Measurements from ENCODE around the gene VGF. TPM values are rescaled to one million over a fixed set of nuclear protein-coding genes. Genes with fewer than 3 reads are reported as not detected.

The VGF gene
- total RNA-seq, 1 donor from 2014 or later = 51.8 TPM

DNA sequence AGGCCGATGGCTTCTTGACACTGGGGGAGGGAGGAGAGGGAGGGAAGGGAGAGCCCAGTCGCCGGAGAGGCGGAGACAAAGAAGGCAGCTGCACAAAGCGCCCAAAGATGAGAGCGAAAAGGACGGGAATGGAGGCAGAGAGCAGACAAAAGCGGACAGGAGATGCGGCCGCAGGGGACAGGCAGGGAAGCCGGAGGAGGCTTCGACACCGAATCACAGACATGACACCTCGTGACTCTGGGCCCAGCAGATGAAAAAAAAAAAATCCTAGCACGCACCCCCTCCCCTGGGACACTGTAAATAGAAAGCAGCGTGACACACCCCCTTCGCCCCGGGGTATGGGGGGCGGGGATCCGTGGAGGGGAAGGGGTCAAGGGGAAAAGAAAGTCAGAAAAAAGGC, 13.7 kb upstream of the VGF start:
- DNase-seq (ENCODE audit: low read depth) (no peak), FAIRE-seq (no peak)
- H3K36me3 Mint-ChIP-seq (ENCODE audit: low read depth, unreplicated experiment) = no peaks in the 10 kb centered on the region
- peaks cover 2% of the 10 kb centered on the region for H3K4me1 Mint-ChIP-seq (ENCODE audit: low read depth, unreplicated experiment)
- Histone ChIP-seq H3K36me3 (ENCODE audit: insufficient read depth, low read length) (no peaks in the 10 kb centered on the region), H3K9me3 (ENCODE audit: insufficient read depth, low read depth, low read length) (peaks cover 4% of the 10 kb centered on the region), H3K4me3 (ENCODE audit: insufficient read depth, low read depth, low read length) (no peak overlapping the region), H3K27ac (ENCODE audit: low read depth, low read length) (no peak overlapping the region), H3K9ac (ENCODE audit: low read length) (no peak overlapping the region), H3K4me2 (ENCODE audit: low read length) (peak overlapping the region; percentile 70), H2AFZ (ENCODE audit: low read depth, low read length) (no peak overlapping the region), H4K20me1 (ENCODE audit: insufficient read depth, low read length) (no peaks in the 10 kb centered on the region), H3K79me2 (ENCODE audit: insufficient read depth, low read length) (no peaks in the 10 kb centered on the region), H3K4me1 (ENCODE audit: insufficient read depth, low read length) (peaks cover 2% of the 10 kb centered on the region), H3K27me3 (ENCODE audit: insufficient read depth, low read length) (peaks cover 50% of the 10 kb centered on the region)
- no peak overlapping the region for H3K27ac Mint-ChIP-seq (ENCODE audit: unreplicated experiment)
- H3K27me3 Mint-ChIP-seq (ENCODE audit: low read depth, unreplicated experiment) = peaks cover 59% of the 10 kb centered on the region
- H3K9me3 Mint-ChIP-seq (ENCODE audit: unreplicated experiment) = no peaks in the 10 kb centered on the region
- H3K4me3 Mint-ChIP-seq (ENCODE audit: unreplicated experiment) = peak overlapping the region; percentile 67
- no peak for TF ChIP-seq CTCF (IDR thresholded peaks at IDR 0.05; ENCODE audit: insufficient read depth, low read depth, low read length)
- TF ChIP-seq EZH2 (IDR thresholded peaks at IDR 0.05; ENCODE audit: insufficient read depth, low read length) = no peak

- Mint-ChIP-seq H3K36me3 (ENCODE audit: low read depth, unreplicated experiment) (no peaks in the 10 kb centered on the region), H3K27me3 (ENCODE audit: low read depth, unreplicated experiment) (peaks cover 69% of the 10 kb centered on the region), H3K4me3 (ENCODE audit: unreplicated experiment) (no peak overlapping the region), H3K9me3 (ENCODE audit: unreplicated experiment) (no peaks in the 10 kb centered on the region), H3K27ac (ENCODE audit: unreplicated experiment) (no peak overlapping the region), H3K4me1 (ENCODE audit: low read depth, unreplicated experiment) (peaks cover 2% of the 10 kb centered on the region)
- Histone ChIP-seq H3K4me1 (ENCODE audit: insufficient read depth, low read length) (peaks cover 13% of the 10 kb centered on the region), H3K36me3 (ENCODE audit: insufficient read depth, low read length) (no peaks in the 10 kb centered on the region), H4K20me1 (ENCODE audit: insufficient read depth, low read length) (no peaks in the 10 kb centered on the region), H3K9me3 (ENCODE audit: insufficient read depth, low read depth, low read length) (peaks cover 6% of the 10 kb centered on the region), H3K4me3 (ENCODE audit: insufficient read depth, low read depth, low read length) (no peak overlapping the region), H3K4me2 (ENCODE audit: low read length) (no peak overlapping the region), H2AFZ (ENCODE audit: low read depth, low read length) (no peak overlapping the region), H3K79me2 (ENCODE audit: insufficient read depth, low read length) (no peaks in the 10 kb centered on the region), H3K9ac (ENCODE audit: low read length) (no peak overlapping the region), H3K27ac (ENCODE audit: low read depth, low read length) (no peak overlapping the region), H3K27me3 (ENCODE audit: insufficient read depth, low read length) (peaks cover 59% of the 10 kb centered on the region)
- FAIRE-seq (no peak), DNase-seq (ENCODE audit: low read depth) (no peak)
- TF ChIP-seq CTCF (IDR thresholded peaks at IDR 0.05; ENCODE audit: insufficient read depth, low read depth, low read length) (no peak), EZH2 (IDR thresholded peaks at IDR 0.05; ENCODE audit: insufficient read depth, low read length) (no peak)
Measured at GRCh38 chr7:101177644-101178043, 12.3 kb upstream of the VGF start.

- Histone ChIP-seq H3K9ac (ENCODE audit: low read length) (no peak overlapping the region), H3K4me3 (ENCODE audit: insufficient read depth, low read depth, low read length) (no peak overlapping the region), H3K4me1 (ENCODE audit: insufficient read depth, low read length) (peaks cover 21% of the 10 kb centered on the region), H3K36me3 (ENCODE audit: insufficient read depth, low read length) (no peaks in the 10 kb centered on the region), H3K4me2 (ENCODE audit: low read length) (no peak overlapping the region), H4K20me1 (ENCODE audit: insufficient read depth, low read length) (peaks cover 1% of the 10 kb centered on the region), H3K79me2 (ENCODE audit: insufficient read depth, low read length) (no peaks in the 10 kb centered on the region), H3K9me3 (ENCODE audit: insufficient read depth, low read depth, low read length) (peaks cover 6% of the 10 kb centered on the region), H2AFZ (ENCODE audit: low read depth, low read length) (no peak overlapping the region), H3K27ac (ENCODE audit: low read depth, low read length) (no peak overlapping the region), H3K27me3 (ENCODE audit: insufficient read depth, low read length) (peaks cover 77% of the 10 kb centered on the region)
- no peak for DNase-seq (ENCODE audit: low read depth)
- Mint-ChIP-seq H3K9me3 (ENCODE audit: unreplicated experiment) (peaks cover 7% of the 10 kb centered on the region), H3K27ac (ENCODE audit: unreplicated experiment) (no peak overlapping the region), H3K4me1 (ENCODE audit: low read depth, unreplicated experiment) (peaks cover 13% of the 10 kb centered on the region), H3K27me3 (ENCODE audit: low read depth, unreplicated experiment) (peaks cover 75% of the 10 kb centered on the region), H3K36me3 (ENCODE audit: low read depth, unreplicated experiment) (no peaks in the 10 kb centered on the region), H3K4me3 (ENCODE audit: unreplicated experiment) (no peak overlapping the region)
- TF ChIP-seq EZH2 (IDR thresholded peaks at IDR 0.05; ENCODE audit: insufficient read depth, low read length) (no peak), CTCF (IDR thresholded peaks at IDR 0.05; ENCODE audit: insufficient read depth, low read depth, low read length) (no peak)
- no peak for FAIRE-seq
Measured at GRCh38 chr7:101175664-101176063, 10.3 kb upstream of the VGF start.

Data from astrocyte (in vitro differentiated cells and primary cell).